DND-41 (cell line): ENCODE data around the gene PIK3C3.

Experiments used
- EZH2 ChIP-seq: IDR thresholded peaks from 3 replicates; pipeline ENCODE4 v1.6.1; 2012; ENCODE audit warnings: borderline replicate concordance, low read depth, mild to moderate bottlenecking, moderate library complexity, low read length, inconsistent platforms; ENCODE audit not compliant: severe bottlenecking
- TF ChIP-seq, protein P1 (sequence below): IDR thresholded peaks from 2 replicates; pipeline ENCODE4 v1.5.1; 2012; ENCODE audit warnings: borderline replicate concordance, low read length, moderate library complexity, mild to moderate bottlenecking; ENCODE audit not compliant: poor library complexity, severe bottlenecking; ENCODE audit errors: extremely low read depth

DNA sequence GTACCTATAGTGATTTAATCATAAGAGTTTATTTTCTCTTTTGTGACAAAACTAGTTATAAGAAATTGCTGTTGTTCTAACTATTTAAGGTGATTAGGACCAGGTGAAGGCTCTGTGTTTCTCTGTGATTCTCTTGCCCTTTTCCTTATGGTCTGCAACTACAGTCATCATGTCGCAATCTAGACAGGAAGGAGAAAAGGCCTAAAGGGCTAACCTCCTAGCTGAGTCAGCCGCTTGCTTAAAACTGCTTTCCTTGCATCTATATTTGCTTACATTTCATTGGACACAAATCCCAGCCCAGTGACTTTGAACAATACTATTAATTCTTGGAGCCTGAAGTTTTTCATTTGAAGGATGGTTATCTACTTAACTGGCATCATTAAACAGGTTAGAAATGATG, 93.1 kb downstream of the PIK3C3 start:
- no peak for TF ChIP-seq EZH2
- TF ChIP-seq, protein P1, sequence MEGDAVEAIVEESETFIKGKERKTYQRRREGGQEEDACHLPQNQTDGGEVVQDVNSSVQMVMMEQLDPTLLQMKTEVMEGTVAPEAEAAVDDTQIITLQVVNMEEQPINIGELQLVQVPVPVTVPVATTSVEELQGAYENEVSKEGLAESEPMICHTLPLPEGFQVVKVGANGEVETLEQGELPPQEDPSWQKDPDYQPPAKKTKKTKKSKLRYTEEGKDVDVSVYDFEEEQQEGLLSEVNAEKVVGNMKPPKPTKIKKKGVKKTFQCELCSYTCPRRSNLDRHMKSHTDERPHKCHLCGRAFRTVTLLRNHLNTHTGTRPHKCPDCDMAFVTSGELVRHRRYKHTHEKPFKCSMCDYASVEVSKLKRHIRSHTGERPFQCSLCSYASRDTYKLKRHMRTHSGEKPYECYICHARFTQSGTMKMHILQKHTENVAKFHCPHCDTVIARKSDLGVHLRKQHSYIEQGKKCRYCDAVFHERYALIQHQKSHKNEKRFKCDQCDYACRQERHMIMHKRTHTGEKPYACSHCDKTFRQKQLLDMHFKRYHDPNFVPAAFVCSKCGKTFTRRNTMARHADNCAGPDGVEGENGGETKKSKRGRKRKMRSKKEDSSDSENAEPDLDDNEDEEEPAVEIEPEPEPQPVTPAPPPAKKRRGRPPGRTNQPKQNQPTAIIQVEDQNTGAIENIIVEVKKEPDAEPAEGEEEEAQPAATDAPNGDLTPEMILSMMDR, result no peak
